ENCODE data around the gene RAB7B. TPM values are rescaled to one million over a fixed set of nuclear protein-coding genes. Genes with fewer than 3 reads are reported as not detected.

RAB7B gene
- total RNA-seq, 1 experiment from 2014 or later, result not detected

GRCh38 chr1:206001476-206001888 lies 1.7 kb downstream of the RAB7B start (continued):
- no peak for TF ChIP-seq FOXJ3 (CRISPR knock-in tag; IDR thresholded peaks at IDR 0.05; ENCODE audit: borderline replicate concordance)
- no peak for TF ChIP-seq ZNF121 (CRISPR knock-in tag; IDR thresholded peaks at IDR 0.05)

- Mint-ChIP-seq H3K27me3 (ENCODE audit: low read depth) (peaks cover 42% of the 10 kb centered on the region), H3K4me1 (peaks cover 15% of the 10 kb centered on the region), H3K9me3 (peaks cover 7% of the 10 kb centered on the region; the same call in 1 of the 2 replicates), H3K36me3 (no peaks in the 10 kb centered on the region), H3K27ac (no peak overlapping the region), H3K4me3 (no peak overlapping the region)
- ATAC-seq, result no peak
- DNase-seq (ENCODE audit: low spot score), result peak; percentile 5
- POLR2A ChIA-PET, result no interaction called here
- TF ChIP-seq RELA (CRISPR knock-in tag; IDR thresholded peaks at IDR 0.05; ENCODE audit: borderline replicate concordance) (no peak), ATF3 (CRISPR knock-in tag; conservative IDR thresholded peaks at IDR 0.05) (no peak), NFATC4 (CRISPR knock-in tag; IDR thresholded peaks at IDR 0.05) (no peak), FOXJ3 (CRISPR knock-in tag; IDR thresholded peaks at IDR 0.05; ENCODE audit: borderline replicate concordance) (no peak)
- CTCF ChIA-PET, result interaction anchor here (1.6 kb wide), 1 partner anchor 23 kb away, joined by 6 read pairs; no protein-coding TSS in a partner anchor
Measured at GRCh38 chr1:206000641-206001339, 2.4 kb downstream of the RAB7B start.

GRCh38 chr1:205998457-205999241 lies 4.5 kb downstream of the RAB7B start:
- Mint-ChIP-seq H3K9me3 (no peaks in the 10 kb centered on the region), H3K4me1 (peaks cover 28% of the 10 kb centered on the region)
- TF ChIP-seq ZMAT4 (CRISPR knock-in tag; IDR thresholded peaks at IDR 0.05), result no peak
- no peak for TF ChIP-seq CREM (CRISPR knock-in tag; IDR thresholded peaks at IDR 0.05)
- no peak for TF ChIP-seq HMGA2 (CRISPR knock-in tag; IDR thresholded peaks at IDR 0.05)
- TF ChIP-seq E2F5 (CRISPR knock-in tag; IDR thresholded peaks at IDR 0.05), result no peak
- no peak for TF ChIP-seq GTF2I (CRISPR knock-in tag; conservative IDR thresholded peaks at IDR 0.05)
- TF ChIP-seq ZNF532 (CRISPR knock-in tag; IDR thresholded peaks at IDR 0.05; ENCODE audit: borderline replicate concordance), result no peak
- TF ChIP-seq TEAD1 (CRISPR knock-in tag; IDR thresholded peaks at IDR 0.05), result no peak
- TF ChIP-seq ERG (CRISPR knock-in tag; IDR thresholded peaks at IDR 0.05), result no peak
- TF ChIP-seq TP53 (CRISPR knock-in tag; IDR thresholded peaks at IDR 0.05), result no peak
- TF ChIP-seq ARID4B (CRISPR knock-in tag; IDR thresholded peaks at IDR 0.05; ENCODE audit: borderline replicate concordance), result no peak
- TF ChIP-seq ZNF512 (CRISPR knock-in tag; IDR thresholded peaks at IDR 0.05; ENCODE audit: borderline replicate concordance), result no peak

More at GRCh38 chr1:205998457-205999241, 4.5 kb downstream of the RAB7B start:
- H3K27me3 Mint-ChIP-seq (ENCODE audit: low read depth), result peaks cover 42% of the 10 kb centered on the region
- no peak overlapping the region for H3K4me3 Mint-ChIP-seq
- no peaks in the 10 kb centered on the region for H3K36me3 Mint-ChIP-seq
- peak; percentile 61; the same call in 1 of the 2 replicates for ATAC-seq
- DNase-seq (ENCODE audit: low spot score), result peak; percentile 15
- no peak overlapping the region for H3K27ac Mint-ChIP-seq
- ChIA-PET CTCF (interaction anchor here (0.9 to 3.6 kb wide), 6 partner anchors 9 to 80 kb away, joined by 3 to 23 read pairs (median 7); no protein-coding TSS in a partner anchor), POLR2A (no interaction called here)

Measured in WTC11 (cell line).